ENCODE measurements around the gene SNRK.

The SNRK gene

GRCh38 chr3:43371494-43371893 is 85.2 kb downstream of the SNRK start:
- H3K36me3 ChIP-seq (ENCODE audit: control insufficient read depth, insufficient read depth, low read length): no peaks in the 10 kb centered on the region
- no peak overlapping the region for H3K4me3 ChIP-seq (ENCODE audit: low read length)
- no peaks in the 10 kb centered on the region for H3K9me3 ChIP-seq (ENCODE audit: control insufficient read depth, low read length)
- no peaks in the 10 kb centered on the region for H3K27me3 ChIP-seq (ENCODE audit: control insufficient read depth, insufficient read depth, low read length)
- no peak overlapping the region for H3K9ac ChIP-seq (ENCODE audit: low read length)
- peaks cover 5% of the 10 kb centered on the region for H3K4me1 ChIP-seq (ENCODE audit: control insufficient read depth, insufficient read depth, low read length)

- Histone ChIP-seq H3K4me1 (ENCODE audit: control insufficient read depth, insufficient read depth, low read length) (no peaks in the 10 kb centered on the region), H3K36me3 (ENCODE audit: control insufficient read depth, insufficient read depth, low read length) (no peaks in the 10 kb centered on the region), H3K27me3 (ENCODE audit: control insufficient read depth, insufficient read depth, low read length) (no peaks in the 10 kb centered on the region), H3K9ac (ENCODE audit: low read length) (no peak overlapping the region), H3K9me3 (ENCODE audit: control insufficient read depth, low read length) (no peaks in the 10 kb centered on the region), H3K4me3 (ENCODE audit: low read length) (no peak overlapping the region)
Measured at GRCh38 chr3:43372007-43372740, 85.8 kb downstream of the SNRK start.

- no peaks in the 10 kb centered on the region for H3K27me3 ChIP-seq (ENCODE audit: control insufficient read depth, insufficient read depth, low read length)
- no peaks in the 10 kb centered on the region for H3K9me3 ChIP-seq (ENCODE audit: control insufficient read depth, low read length)
- H3K36me3 ChIP-seq (ENCODE audit: control insufficient read depth, insufficient read depth, low read length): no peaks in the 10 kb centered on the region
- no peaks in the 10 kb centered on the region for H3K4me1 ChIP-seq (ENCODE audit: control insufficient read depth, insufficient read depth, low read length)
- H3K4me3 ChIP-seq (ENCODE audit: low read length): no peak overlapping the region
- no peak overlapping the region for H3K9ac ChIP-seq (ENCODE audit: low read length)
Measured at GRCh38 chr3:43372809-43373559, 86.6 kb downstream of the SNRK start.

- Histone ChIP-seq H3K4me1 (ENCODE audit: control insufficient read depth, insufficient read depth, low read length) (no peaks in the 10 kb centered on the region), H3K9ac (ENCODE audit: low read length) (no peak overlapping the region), H3K36me3 (ENCODE audit: control insufficient read depth, insufficient read depth, low read length) (no peaks in the 10 kb centered on the region), H3K4me3 (ENCODE audit: low read length) (no peak overlapping the region), H3K9me3 (ENCODE audit: control insufficient read depth, low read length) (no peaks in the 10 kb centered on the region), H3K27me3 (ENCODE audit: control insufficient read depth, insufficient read depth, low read length) (no peaks in the 10 kb centered on the region)
Measured at GRCh38 chr3:43373560-43373928, 87.2 kb downstream of the SNRK start.

GRCh38 chr3:43378066-43378935 is 92.0 kb downstream of the SNRK start:
- Histone ChIP-seq H3K36me3 (ENCODE audit: control insufficient read depth, insufficient read depth, low read length) (no peaks in the 10 kb centered on the region), H3K9me3 (ENCODE audit: control insufficient read depth, low read length) (no peaks in the 10 kb centered on the region), H3K27me3 (ENCODE audit: control insufficient read depth, insufficient read depth, low read length) (no peaks in the 10 kb centered on the region), H3K9ac (ENCODE audit: low read length) (no peak overlapping the region), H3K4me3 (ENCODE audit: low read length) (no peak overlapping the region), H3K4me1 (ENCODE audit: control insufficient read depth, insufficient read depth, low read length) (no peaks in the 10 kb centered on the region)

GRCh38 chr3:43379343-43379742 is 93.0 kb downstream of the SNRK start:
- Histone ChIP-seq H3K9ac (ENCODE audit: low read length) (no peak overlapping the region), H3K27me3 (ENCODE audit: control insufficient read depth, insufficient read depth, low read length) (no peaks in the 10 kb centered on the region), H3K4me3 (ENCODE audit: low read length) (no peak overlapping the region), H3K36me3 (ENCODE audit: control insufficient read depth, insufficient read depth, low read length) (no peaks in the 10 kb centered on the region), H3K4me1 (ENCODE audit: control insufficient read depth, insufficient read depth, low read length) (no peaks in the 10 kb centered on the region), H3K9me3 (ENCODE audit: control insufficient read depth, low read length) (no peaks in the 10 kb centered on the region)

- Histone ChIP-seq H3K27me3 (ENCODE audit: control insufficient read depth, insufficient read depth, low read length) (no peaks in the 10 kb centered on the region), H3K4me3 (ENCODE audit: low read length) (no peak overlapping the region), H3K9me3 (ENCODE audit: control insufficient read depth, low read length) (no peaks in the 10 kb centered on the region), H3K4me1 (ENCODE audit: control insufficient read depth, insufficient read depth, low read length) (peaks cover 6% of the 10 kb centered on the region), H3K9ac (ENCODE audit: low read length) (no peak overlapping the region), H3K36me3 (ENCODE audit: control insufficient read depth, insufficient read depth, low read length) (no peaks in the 10 kb centered on the region)
Measured at GRCh38 chr3:43388175-43388574, 101.8 kb downstream of the SNRK start.

- peaks cover 6% of the 10 kb centered on the region for H3K4me1 ChIP-seq (ENCODE audit: control insufficient read depth, insufficient read depth, low read length)
- H3K9ac ChIP-seq (ENCODE audit: low read length): no peak overlapping the region
- H3K9me3 ChIP-seq (ENCODE audit: control insufficient read depth, low read length): no peaks in the 10 kb centered on the region
- H3K4me3 ChIP-seq (ENCODE audit: low read length): no peak overlapping the region
- H3K36me3 ChIP-seq (ENCODE audit: control insufficient read depth, insufficient read depth, low read length): no peaks in the 10 kb centered on the region
- H3K27me3 ChIP-seq (ENCODE audit: control insufficient read depth, insufficient read depth, low read length): no peaks in the 10 kb centered on the region
Measured at GRCh38 chr3:43388915-43389314, 102.6 kb downstream of the SNRK start.

- Histone ChIP-seq H3K4me3 (ENCODE audit: low read length) (no peak overlapping the region), H3K9ac (ENCODE audit: low read length) (no peak overlapping the region)
Measured at GRCh38 chr3:43389388-43390254, 103.3 kb downstream of the SNRK start.

GRCh38 chr3:43390255-43390588 is 103.9 kb downstream of the SNRK start:
- Histone ChIP-seq H3K4me1 (ENCODE audit: control insufficient read depth, insufficient read depth, low read length) (peaks cover 6% of the 10 kb centered on the region), H3K9me3 (ENCODE audit: control insufficient read depth, low read length) (no peaks in the 10 kb centered on the region), H3K36me3 (ENCODE audit: control insufficient read depth, insufficient read depth, low read length) (no peaks in the 10 kb centered on the region), H3K9ac (ENCODE audit: low read length) (no peak overlapping the region), H3K27me3 (ENCODE audit: control insufficient read depth, insufficient read depth, low read length) (no peaks in the 10 kb centered on the region), H3K4me3 (ENCODE audit: low read length) (no peak overlapping the region)

More at GRCh38 chr3:43389388-43390254, 103.3 kb downstream of the SNRK start:
- Histone ChIP-seq H3K9me3 (ENCODE audit: control insufficient read depth, low read length) (no peaks in the 10 kb centered on the region), H3K36me3 (ENCODE audit: control insufficient read depth, insufficient read depth, low read length) (no peaks in the 10 kb centered on the region), H3K4me1 (ENCODE audit: control insufficient read depth, insufficient read depth, low read length) (peaks cover 6% of the 10 kb centered on the region), H3K27me3 (ENCODE audit: control insufficient read depth, insufficient read depth, low read length) (no peaks in the 10 kb centered on the region)

GRCh38 chr3:43391621-43392020 is 105.3 kb downstream of the SNRK start:
- Histone ChIP-seq H3K9ac (ENCODE audit: low read length) (no peak overlapping the region), H3K4me3 (ENCODE audit: low read length) (no peak overlapping the region), H3K9me3 (ENCODE audit: control insufficient read depth, low read length) (no peaks in the 10 kb centered on the region), H3K27me3 (ENCODE audit: control insufficient read depth, insufficient read depth, low read length) (no peaks in the 10 kb centered on the region), H3K36me3 (ENCODE audit: control insufficient read depth, insufficient read depth, low read length) (no peaks in the 10 kb centered on the region), H3K4me1 (ENCODE audit: control insufficient read depth, insufficient read depth, low read length) (peaks cover 6% of the 10 kb centered on the region)
